Nucleus accumbens (tissue), 56 donors: ENCODE measurements around the gene DHX38.

Experiments
- DNase-seq, 56 donors: peaks; one replicate each; lab custom pipeline; 2025; lab: John Stamatoyannopoulos, UW

Gene DHX38

DNA sequence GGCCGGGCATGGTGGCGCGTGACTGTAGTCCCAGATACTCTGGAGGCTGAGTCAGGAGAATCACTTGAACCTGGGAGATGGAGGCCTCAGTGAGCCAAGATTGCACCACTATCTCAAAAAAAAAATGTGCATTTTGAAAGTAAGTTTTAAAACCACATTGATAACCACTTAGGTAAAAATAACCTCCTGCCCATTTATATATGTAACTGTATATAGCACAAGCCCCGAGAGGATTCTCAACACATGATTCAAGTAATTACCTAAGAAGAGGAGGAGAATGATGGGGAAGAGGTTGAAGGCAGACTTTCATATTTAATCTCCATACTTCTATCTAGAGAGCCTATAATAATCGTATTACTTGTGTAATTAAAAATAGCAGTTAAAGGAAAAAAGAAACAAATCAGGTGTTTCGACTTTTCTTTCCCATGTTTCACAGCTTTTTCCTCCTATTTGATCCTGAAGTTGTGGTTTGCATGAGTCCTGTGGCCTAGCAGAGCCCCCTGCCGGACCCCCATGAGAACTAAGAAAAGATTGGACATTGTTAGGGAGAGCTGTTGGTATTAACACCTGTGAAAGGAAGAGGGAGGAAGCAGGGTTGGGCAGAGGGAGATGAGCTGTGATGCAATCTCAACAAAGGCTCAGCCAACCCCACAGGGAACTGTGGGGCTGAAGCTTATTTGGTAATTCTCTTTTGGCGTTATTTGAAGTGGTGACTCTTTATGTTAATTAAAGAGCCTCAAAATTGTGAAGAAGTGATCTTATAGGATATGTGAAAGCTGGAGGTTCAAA lies 56.2 kb downstream of the DHX38 start:
- no peak for DNase-seq

DNA sequence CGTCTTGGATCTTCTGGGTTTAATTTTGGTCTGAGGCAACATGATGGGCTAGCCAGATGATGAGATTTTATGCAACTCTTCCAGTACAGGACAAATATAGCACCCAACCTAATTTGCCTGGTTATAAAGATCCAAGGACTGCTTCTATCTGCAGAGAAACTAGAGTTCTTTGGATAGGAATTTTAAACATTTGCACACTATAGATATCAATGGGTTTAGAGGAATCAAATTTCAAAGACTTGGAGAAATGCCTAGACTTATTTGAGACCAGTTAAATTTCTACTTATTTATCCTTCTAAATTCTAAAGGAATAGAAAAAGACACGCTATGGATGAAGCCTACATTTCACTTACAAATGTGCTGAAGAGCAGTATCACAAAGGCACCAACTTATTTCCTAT lies 65.7 kb downstream of the DHX38 start:
- no peak for DNase-seq

DNA sequence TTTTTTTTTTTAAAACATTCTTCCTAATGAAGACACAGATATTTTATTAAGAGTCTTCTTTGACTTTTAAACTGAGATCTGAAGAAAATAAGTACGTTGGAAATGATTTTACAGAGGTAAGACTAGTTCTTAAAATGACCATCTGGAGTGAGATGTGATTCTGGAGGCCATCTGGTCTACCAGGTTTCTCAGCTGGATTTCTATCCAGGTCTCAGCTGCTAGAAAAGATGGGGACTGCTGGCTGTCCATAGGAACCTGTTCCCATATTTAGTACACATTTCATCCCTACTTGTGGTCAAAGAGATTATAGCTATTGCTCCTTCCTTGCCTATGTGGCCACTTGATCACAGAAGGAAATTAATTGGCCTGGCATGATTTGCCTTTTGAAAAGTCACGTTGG lies 66.2 kb downstream of the DHX38 start:
- DNase-seq, result no peak

DNA sequence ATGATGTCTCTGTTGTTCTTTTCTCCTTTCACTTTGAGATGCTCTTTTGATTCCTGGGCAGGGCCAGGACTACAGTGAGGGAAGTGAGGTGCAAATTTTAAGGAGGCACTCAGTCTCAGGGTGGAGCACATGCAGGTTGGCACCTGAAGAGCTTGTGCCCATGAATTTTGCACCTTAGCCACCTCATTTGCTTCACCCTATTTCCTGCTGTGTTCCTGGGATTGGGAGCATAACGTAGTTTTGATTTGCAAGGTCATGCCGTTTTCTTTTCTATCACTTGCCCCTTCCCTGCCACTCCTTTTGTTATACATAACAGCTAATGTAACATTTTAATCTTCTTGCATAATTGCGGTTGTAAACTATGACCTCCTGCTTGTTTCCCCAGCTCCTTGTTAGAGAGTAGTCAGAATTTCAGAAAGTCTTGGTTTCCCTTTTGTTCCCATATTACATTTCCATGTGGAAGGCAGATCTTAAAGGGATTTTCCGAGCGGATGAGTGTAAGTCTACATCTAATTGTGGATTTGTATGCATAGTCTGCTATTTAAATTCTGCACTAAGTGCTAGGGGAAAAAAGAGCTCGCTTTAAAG lies 68.6 kb downstream of the DHX38 start:
- no peak for DNase-seq
